Suprapubic skin (tissue), 4 donors: ENCODE measurements around the gene CFAP65. TPM values are rescaled to one million over a fixed set of nuclear protein-coding genes. Genes with fewer than 3 reads are reported as not detected.

Experiments
- DNase-seq, 2 donors: peaks; one replicate each; pipeline ENCODE4 v3.0.0-alpha.2; 2019; ENCODE audit warnings: low spot score in 2 of 2
- H3K27ac ChIP-seq: fragments of 200-600 bp; sonication (generic); one replicate; pipeline ENCODE4 v1.5.1; 2019
- H3K27me3 ChIP-seq: fragments of 200-600 bp; sonication (generic); one replicate; pipeline ENCODE4 v1.5.1; 2019
- H3K36me3 ChIP-seq: fragments of 200-600 bp; sonication (generic); one replicate; pipeline ENCODE4 v1.5.1; 2019
- H3K4me1 ChIP-seq: fragments of 200-600 bp; sonication (generic); one replicate; pipeline ENCODE4 v1.5.1; 2019
- H3K4me3 ChIP-seq: fragments of 200-600 bp; sonication (generic); one replicate; pipeline ENCODE4 v1.5.1; 2019; ENCODE audit warnings: mild to moderate bottlenecking
- H3K9me3 ChIP-seq: fragments of 200-600 bp; sonication (generic); one replicate; pipeline ENCODE4 v1.5.1; 2019
- EP300 ChIP-seq: sonication (generic); formaldehyde crosslinking; IDR thresholded peaks from one replicate; pipeline ENCODE4 v1.6.1; 2017; ENCODE audit warnings: antibody characterized with exemption
- POLR2A ChIP-seq, 2 donors: fragments of 450-650 bp; IDR thresholded peaks; one replicate each; pipeline ENCODE4 v1.6.1; 2017; ENCODE audit warnings: antibody characterized with exemption in 2 of 2, mild to moderate bottlenecking in 2 of 2, moderate library complexity in 2 of 2
- POLR2AphosphoS5 ChIP-seq, 3 donors: sonication (generic); formaldehyde crosslinking; IDR thresholded peaks; one replicate each; pipeline ENCODE4 v1.6.1; 2017; ENCODE audit warnings: antibody characterized with exemption in 3 of 3
- WGBS: methylation state at CpG from one replicate; pipeline ENCODE4 v1.1.5; 2018; 5-methylcytosine and 5-hydroxymethylcytosine counted together
- total RNA-seq, 4 donors: library from RNA; depleted of rRNA; stranded (reverse); fragments of >200 nt; gene quantifications; one replicate each; pipeline ENCODE4 v1.1.0, GENCODE V29; 2016
- TF ChIP-seq, protein P1 (sequence below), 2 donors: fragments of 200-600 bp in 1 of 2; fragments of 450-650 bp in 1 of 2; sonication (generic) in 1 of 2; IDR thresholded peaks; one replicate each; pipeline ENCODE4 v1.5.1; 2016 to 2019; ENCODE audit warnings: antibody characterized with exemption in 2 of 2, mild to moderate bottlenecking in 1 of 2, moderate library complexity in 1 of 2

CFAP65 gene
- total RNA-seq, 4 donors from 2014 or later = not detected

DNA sequence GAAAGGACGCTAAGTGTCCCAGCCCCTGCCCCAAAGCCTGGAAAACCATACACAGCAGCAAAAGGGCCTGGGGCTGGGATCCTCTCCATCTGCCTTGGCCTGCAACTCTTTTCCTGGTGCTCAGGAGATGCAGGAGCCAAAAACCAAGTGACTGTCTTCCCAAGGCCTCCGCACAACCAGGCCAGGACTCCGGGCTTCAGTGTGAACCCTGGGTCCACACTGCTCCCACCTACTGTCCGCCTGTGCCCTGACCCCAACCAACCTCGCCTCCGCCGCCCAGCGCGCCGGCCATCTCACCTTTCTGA lies 57.4 kb downstream of the CFAP65 start:
- 20% methylated on average over 1 of the region's 10 CpGs for WGBS
- Histone ChIP-seq H3K27ac (no peak overlapping the region), H3K27me3 (peaks cover 100% of the 10 kb centered on the region)

DNA sequence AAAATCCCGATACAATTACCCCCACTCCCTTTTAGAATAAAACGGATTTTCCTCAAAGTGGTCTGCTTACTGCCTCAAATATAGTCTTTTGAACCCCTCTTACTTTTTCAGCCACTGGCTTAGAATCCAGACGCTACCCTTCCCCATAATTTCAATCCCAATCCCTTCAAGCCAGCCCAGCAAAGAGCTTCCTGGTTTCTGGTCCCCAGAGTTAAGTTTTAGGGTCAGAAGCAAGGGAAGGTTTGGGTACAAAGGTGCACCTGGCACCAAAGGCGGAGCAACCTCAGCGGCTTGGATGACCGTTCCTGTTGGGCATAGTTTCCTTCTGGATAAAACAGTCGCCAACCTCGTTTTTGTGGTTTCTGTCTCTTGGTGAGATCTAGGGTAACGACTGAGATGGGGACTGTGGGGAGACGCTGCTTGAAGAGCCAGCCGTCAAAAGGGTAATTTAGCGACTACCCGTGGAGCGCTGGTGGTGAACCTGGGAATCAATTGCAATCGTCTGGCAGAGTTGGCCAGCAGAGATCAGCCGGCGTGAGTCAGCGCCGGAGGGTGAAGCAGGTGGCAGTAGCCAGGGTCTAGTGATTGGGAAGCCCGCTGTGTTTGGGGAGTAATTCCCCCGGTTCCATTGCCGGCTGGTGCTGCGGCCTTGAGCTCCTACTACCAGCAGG lies 57.9 kb downstream of the CFAP65 start:
- WGBS = 16% methylated on average over 11 of the region's 23 CpGs
- H3K36me3 ChIP-seq = no peaks in the 10 kb centered on the region
- DNase-seq = peak in 1 of 2 donors; percentile 44
- H3K27ac ChIP-seq = no peak overlapping the region
- TF ChIP-seq POLR2A (IDR thresholded peaks at IDR 0.05) (no peak), EP300 (no peak), POLR2AphosphoS5 (IDR thresholded peaks at IDR 0.05) (no peak)
- TF ChIP-seq, protein P1, sequence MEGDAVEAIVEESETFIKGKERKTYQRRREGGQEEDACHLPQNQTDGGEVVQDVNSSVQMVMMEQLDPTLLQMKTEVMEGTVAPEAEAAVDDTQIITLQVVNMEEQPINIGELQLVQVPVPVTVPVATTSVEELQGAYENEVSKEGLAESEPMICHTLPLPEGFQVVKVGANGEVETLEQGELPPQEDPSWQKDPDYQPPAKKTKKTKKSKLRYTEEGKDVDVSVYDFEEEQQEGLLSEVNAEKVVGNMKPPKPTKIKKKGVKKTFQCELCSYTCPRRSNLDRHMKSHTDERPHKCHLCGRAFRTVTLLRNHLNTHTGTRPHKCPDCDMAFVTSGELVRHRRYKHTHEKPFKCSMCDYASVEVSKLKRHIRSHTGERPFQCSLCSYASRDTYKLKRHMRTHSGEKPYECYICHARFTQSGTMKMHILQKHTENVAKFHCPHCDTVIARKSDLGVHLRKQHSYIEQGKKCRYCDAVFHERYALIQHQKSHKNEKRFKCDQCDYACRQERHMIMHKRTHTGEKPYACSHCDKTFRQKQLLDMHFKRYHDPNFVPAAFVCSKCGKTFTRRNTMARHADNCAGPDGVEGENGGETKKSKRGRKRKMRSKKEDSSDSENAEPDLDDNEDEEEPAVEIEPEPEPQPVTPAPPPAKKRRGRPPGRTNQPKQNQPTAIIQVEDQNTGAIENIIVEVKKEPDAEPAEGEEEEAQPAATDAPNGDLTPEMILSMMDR (IDR thresholded peaks at IDR 0.05) = no peak
- peaks cover 100% of the 10 kb centered on the region for H3K27me3 ChIP-seq
- H3K4me1 ChIP-seq = peaks cover 50% of the 10 kb centered on the region
- no peaks in the 10 kb centered on the region for H3K9me3 ChIP-seq
- no peak overlapping the region for H3K4me3 ChIP-seq

More for the DNA sequence above, 57.4 kb downstream of the CFAP65 start:
- H3K9me3 ChIP-seq = no peaks in the 10 kb centered on the region
- TF ChIP-seq EP300 (no peak), POLR2AphosphoS5 (IDR thresholded peaks at IDR 0.05) (no peak), POLR2A (IDR thresholded peaks at IDR 0.05) (no peak)
- TF ChIP-seq, protein P1 (IDR thresholded peaks at IDR 0.05) = no peak
- H3K36me3 ChIP-seq = no peaks in the 10 kb centered on the region
- H3K4me1 ChIP-seq = peaks cover 50% of the 10 kb centered on the region
- no peak overlapping the region for H3K4me3 ChIP-seq
- DNase-seq = no peak

DNA sequence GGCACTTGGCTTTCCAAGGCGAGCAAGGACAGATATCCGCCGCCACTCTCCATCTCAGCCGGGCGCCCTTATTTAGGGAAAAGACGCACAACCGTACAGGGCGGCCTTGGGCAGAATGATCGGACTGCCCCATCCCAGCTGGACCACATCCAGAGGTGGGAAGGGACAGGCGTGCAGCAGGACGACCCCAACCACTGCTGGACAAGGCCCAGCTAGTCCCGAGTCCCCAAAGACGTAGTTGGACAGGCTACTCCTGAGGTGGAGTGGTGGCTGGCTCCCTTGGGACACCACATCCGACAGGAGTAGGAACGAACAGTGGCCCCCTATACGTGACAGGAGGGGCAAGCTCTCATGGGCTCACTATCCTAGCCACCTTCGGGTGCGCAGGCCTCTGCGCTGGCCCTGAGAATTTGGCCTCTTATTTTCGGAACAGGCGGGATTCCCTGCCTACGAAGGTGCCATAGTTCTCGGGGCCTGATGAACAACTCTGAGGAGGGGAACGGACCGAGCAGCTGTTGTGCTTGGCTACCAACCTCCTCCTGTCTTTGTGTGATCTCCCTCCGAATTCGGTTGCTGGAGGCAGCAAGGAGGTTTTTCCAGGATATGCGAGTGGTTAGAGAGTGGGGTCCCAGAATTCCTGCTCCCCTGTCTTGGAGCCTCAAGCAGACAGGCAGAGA lies 58.6 kb downstream of the CFAP65 start:
- Histone ChIP-seq H3K27me3 (peaks cover 100% of the 10 kb centered on the region), H3K4me1 (peaks cover 50% of the 10 kb centered on the region), H3K36me3 (no peaks in the 10 kb centered on the region), H3K9me3 (no peaks in the 10 kb centered on the region), H3K27ac (no peak overlapping the region), H3K4me3 (no peak overlapping the region)
- WGBS = 12% methylated on average over 16 of the region's 28 CpGs
- TF ChIP-seq POLR2AphosphoS5 (IDR thresholded peaks at IDR 0.05) (no peak), POLR2A (IDR thresholded peaks at IDR 0.05) (no peak), EP300 (no peak)
- TF ChIP-seq, protein P1 (IDR thresholded peaks at IDR 0.05) = no peak
- DNase-seq = peak in 1 of 2 donors; percentile 48

DNA sequence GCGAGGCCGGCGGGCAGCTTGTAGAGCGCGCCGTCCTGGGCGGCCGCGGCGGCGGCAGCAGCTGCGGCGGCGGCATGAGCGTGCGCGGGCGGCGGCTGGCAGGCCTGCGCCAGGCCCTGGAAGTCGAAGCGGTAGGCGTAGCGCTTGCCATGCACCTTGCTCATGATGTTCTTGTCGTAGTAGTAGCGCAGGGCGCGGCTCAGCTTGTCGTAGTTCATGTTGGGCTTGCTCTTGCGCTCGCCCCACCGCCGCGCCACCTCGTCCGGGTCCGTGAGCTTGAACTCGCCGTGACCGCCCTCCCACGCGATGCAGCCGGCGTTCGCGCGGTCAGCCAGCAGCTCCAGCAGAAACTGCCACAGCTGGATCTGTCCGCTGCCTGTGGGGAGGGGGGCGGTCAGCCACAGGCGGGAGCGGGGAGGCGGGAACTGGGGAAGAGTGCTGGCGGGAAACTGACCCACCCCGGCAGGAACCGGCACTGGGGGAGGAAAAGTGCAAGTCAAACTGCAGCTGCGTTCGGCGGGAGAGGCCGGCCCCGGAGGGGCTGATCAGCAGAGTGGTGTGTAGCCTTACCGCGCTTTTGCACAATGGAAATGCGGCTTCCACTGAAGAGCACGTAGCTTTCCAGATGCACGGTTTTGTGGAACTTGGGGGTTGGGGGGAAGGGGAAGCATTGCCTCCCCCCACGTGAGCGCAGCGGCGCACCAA lies 59.3 kb downstream of the CFAP65 start:
- Histone ChIP-seq H3K9me3 (no peaks in the 10 kb centered on the region), H3K27me3 (peaks cover 100% of the 10 kb centered on the region), H3K36me3 (no peaks in the 10 kb centered on the region), H3K4me3 (peak overlapping the region; percentile 38), H3K4me1 (peaks cover 50% of the 10 kb centered on the region), H3K27ac (no peak overlapping the region)
- 2% methylated on average over 19 of the region's 69 CpGs for WGBS
- peak; percentile 63 to 79 for DNase-seq
- TF ChIP-seq, protein P1 (IDR thresholded peaks at IDR 0.05) = no peak
- TF ChIP-seq POLR2AphosphoS5 (IDR thresholded peaks at IDR 0.05) (no peak), EP300 (no peak), POLR2A (IDR thresholded peaks at IDR 0.05) (no peak)

DNA sequence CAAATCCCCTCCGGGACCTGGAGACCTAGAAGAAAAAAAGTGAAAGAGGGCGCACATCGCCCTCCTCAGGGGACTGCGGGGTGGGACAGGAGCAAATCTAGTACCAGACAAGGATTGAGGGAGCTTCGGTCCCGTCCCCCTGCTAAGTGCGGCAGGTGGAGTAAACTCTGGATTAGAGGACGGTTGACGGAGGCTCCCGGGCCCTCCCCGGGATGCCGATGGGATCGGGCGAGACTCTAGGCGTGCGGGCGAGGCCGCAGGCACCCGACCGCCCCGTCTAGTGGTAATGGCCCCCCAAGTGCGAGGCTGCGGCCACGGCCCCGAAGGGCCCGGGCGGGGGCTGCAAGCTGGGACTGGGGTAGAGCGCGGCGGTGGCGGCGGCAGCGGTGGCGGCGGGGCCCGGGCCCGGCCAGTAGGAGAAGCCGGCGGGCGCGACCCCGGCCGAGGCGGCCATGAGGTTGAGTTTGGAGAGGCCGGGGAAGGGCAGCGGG lies 59.9 kb downstream of the CFAP65 start:
- no peak for TF ChIP-seq EP300
- TF ChIP-seq, protein P1 (IDR thresholded peaks at IDR 0.05) = no peak
- no peak for TF ChIP-seq POLR2A (IDR thresholded peaks at IDR 0.05)
- no peak for TF ChIP-seq POLR2AphosphoS5 (IDR thresholded peaks at IDR 0.05)
- no peaks in the 10 kb centered on the region for H3K36me3 ChIP-seq
- peaks cover 100% of the 10 kb centered on the region for H3K27me3 ChIP-seq
- 4% methylated on average over 37 of the region's 46 CpGs for WGBS
- peaks cover 50% of the 10 kb centered on the region for H3K4me1 ChIP-seq
- peak overlapping the region; percentile 38 for H3K4me3 ChIP-seq
- no peaks in the 10 kb centered on the region for H3K9me3 ChIP-seq
- peak in 1 of 2 donors; percentile 41 for DNase-seq
- H3K27ac ChIP-seq = no peak overlapping the region
